H1 (cell line): ENCODE data around the gene LMNTD2.

Source experiments
- ASH2L ChIP-seq: fragments of 200-600, 300-600 bp; sonication (generic); IDR thresholded peaks from one replicate; pipeline ENCODE4 v1.7.1; 2017; ENCODE audit warnings: low read length
- BRCA1 ChIP-seq: IDR thresholded peaks from 2 replicates; pipeline ENCODE4 v1.6.1; 2012; ENCODE audit warnings: low read depth, low read length, improper control_type of control experiment
- CTCF ChIP-seq, 3 experiments: IDR thresholded peaks; 1 replicate in 2 of 3; 2 replicates in 1 of 3; pipeline versions ENCODE4 v1.5.1 to v1.6.1; 2011; ENCODE audit warnings: low read length in 3 of 3, mild to moderate bottlenecking in 3 of 3, inconsistent platforms in 2 of 3, low read depth in 1 of 3, moderate library complexity in 1 of 3; ENCODE audit not compliant: insufficient read depth in 1 of 3; ENCODE audit errors: control extremely low read depth in 1 of 3
- EP300 ChIP-seq, 2 experiments: IDR thresholded peaks; 1 replicate in 1 of 2; 2 replicates in 1 of 2; pipeline ENCODE4 v1.6.1; 2011 to 2012; ENCODE audit warnings: low read depth in 2 of 2, low read length in 2 of 2, mild to moderate bottlenecking in 2 of 2, borderline replicate concordance in 1 of 2, inconsistent platforms in 1 of 2, moderate library complexity in 1 of 2
- EZH2 ChIP-seq: fragments of 200-600 bp; sonication (generic); IDR thresholded peaks from 2 replicates; pipeline ENCODE4 v1.7.1; 2012; ENCODE audit warnings: low read depth, mild to moderate bottlenecking, moderate library complexity, low read length, inconsistent platforms; ENCODE audit not compliant: severe bottlenecking
- MAFK ChIP-seq: IDR thresholded peaks from 2 replicates; pipeline ENCODE4 v1.6.1; 2012; ENCODE audit warnings: low read depth, mild to moderate bottlenecking, improper control_type of control experiment, low read length
- NRF1 ChIP-seq: IDR thresholded peaks from 2 replicates; pipeline ENCODE4 v1.6.1; 2011; ENCODE audit warnings: mild to moderate bottlenecking, low read depth, low read length, improper control_type of control experiment
- POLR2A ChIP-seq, 2 experiments: IDR thresholded peaks; 1 replicate in 1 of 2; 2 replicates in 1 of 2; pipeline ENCODE4 v1.6.1; 2011; ENCODE audit warnings: low read depth in 2 of 2, low read length in 2 of 2, mild to moderate bottlenecking in 2 of 2; ENCODE audit errors: control extremely low read depth in 1 of 2
- POLR2AphosphoS5 ChIP-seq: IDR thresholded peaks from 2 replicates; pipeline ENCODE4 v1.6.1; 2011; ENCODE audit warnings: low read depth, low read length
- SP1 ChIP-seq: IDR thresholded peaks from 2 replicates; pipeline ENCODE4 v1.6.1; 2011; ENCODE audit warnings: low read depth, low read length
- SRF ChIP-seq: IDR thresholded peaks from 2 replicates; pipeline ENCODE4 v1.6.1; 2011; ENCODE audit warnings: mild to moderate bottlenecking, low read depth, low read length, moderate library complexity

- TF ChIP-seq NRF1 (no peak), SRF (no peak), POLR2AphosphoS5 (no peak), SP1 (no peak), BRCA1 (no peak), EP300 (IDR thresholded peaks at IDR 0.05; ENCODE audit: borderline replicate concordance in 1 of 2, low read depth in 2 of 2, low read length in 2 of 2) (no peak), EZH2 (no peak), POLR2A (IDR thresholded peaks at IDR 0.05; ENCODE audit: control extremely low read depth in 1 of 2, low read depth in 2 of 2, low read length in 2 of 2) (no peak), CTCF (IDR thresholded peaks at IDR 0.05; ENCODE audit: control extremely low read depth in 1 of 3, insufficient read depth in 1 of 3, low read depth in 1 of 3, low read length in 3 of 3) (no peak), MAFK (no peak), ASH2L (no peak)
Observed at GRCh38 chr11:515131-515530, 45.4 kb downstream of the LMNTD2 start.
